HG03045 (cell line): ENCODE data around the gene C14orf119.
A peak's percentile ranks its signal among the peaks of the same experiment; 100 is the strongest.
"Not testable (repeated sequence)": the region's sequence is repeated elsewhere in the genome, so short reads cannot be mapped to it uniquely, and the experiment has no call there.

ENCODE experiments used
- ATAC-seq: cut with Tn5 transposase; IDR thresholded peaks from one replicate; pipeline ENCODE4 v1.9.1; 2021; ENCODE audit warnings: mild to moderate bottlenecking, moderate library complexity; ENCODE audit not compliant: unreplicated experiment

The C14orf119 gene

GRCh38 chr14:23107620-23108019 is 12.3 kb downstream of the C14orf119 start:
- not testable (repeated sequence) for ATAC-seq

GRCh38 chr14:23108169-23108568 is 12.9 kb downstream of the C14orf119 start:
- not testable (repeated sequence) for ATAC-seq

GRCh38 chr14:23109769-23110168 is 14.5 kb downstream of the C14orf119 start:
- no peak for ATAC-seq

- no peak for ATAC-seq
These were observed 15.5 kb downstream of the C14orf119 start for GRCh38 chr14:23110579-23111365.

- no peak for ATAC-seq
These were observed 17.3 kb downstream of the C14orf119 start for GRCh38 chr14:23112359-23113178.

GRCh38 chr14:23113431-23114119 is 18.3 kb downstream of the C14orf119 start:
- ATAC-seq: no peak

- no peak for ATAC-seq
These were observed 18.8 kb downstream of the C14orf119 start for GRCh38 chr14:23114120-23114458.

GRCh38 chr14:23114669-23115038 is 19.3 kb downstream of the C14orf119 start:
- ATAC-seq: no peak

- no peak for ATAC-seq
These were observed 19.9 kb downstream of the C14orf119 start for GRCh38 chr14:23115039-23115731.

- no peak for ATAC-seq
These were observed 20.6 kb downstream of the C14orf119 start for GRCh38 chr14:23115918-23116317.

GRCh38 chr14:23117371-23118020 is 22.2 kb downstream of the C14orf119 start:
- no peak for ATAC-seq

- no peak for ATAC-seq
These were observed 23.4 kb downstream of the C14orf119 start, which contains the start of gene CEBPE for GRCh38 chr14:23118506-23119362. Gene CEBPE (minus strand): TSS chr14:23119255. CDS start chr14:23119091, 164 bp downstream.

- ATAC-seq: no peak
These were observed 24.3 kb downstream of the C14orf119 start for GRCh38 chr14:23119363-23120327.

- ATAC-seq: peak; percentile 67
These were observed 25.4 kb downstream of the C14orf119 start for GRCh38 chr14:23120541-23121251.

GRCh38 chr14:23121361-23121771 is 26.1 kb downstream of the C14orf119 start:
- ATAC-seq: no peak

- ATAC-seq: no peak
These were observed 26.8 kb downstream of the C14orf119 start for GRCh38 chr14:23122086-23122485.

GRCh38 chr14:23123419-23123818 is 28.1 kb downstream of the C14orf119 start:
- ATAC-seq: no peak
